CD4-positive, alpha-beta T cell treated with Interleukin-4 for 4 hours (primary cell): ENCODE measurements around the gene SHISA6.

ENCODE experiments used
- DNase-seq: peaks from one replicate; pipeline ENCODE4 v3.0.0-alpha.2; 2020

The SHISA6 gene

GRCh38 chr17:11240841-11241610, at the start of gene SHISA6:
TSS of gene SHISA6 (plus strand) at chr17:11241213.
- DNase-seq = no peak

DNA sequence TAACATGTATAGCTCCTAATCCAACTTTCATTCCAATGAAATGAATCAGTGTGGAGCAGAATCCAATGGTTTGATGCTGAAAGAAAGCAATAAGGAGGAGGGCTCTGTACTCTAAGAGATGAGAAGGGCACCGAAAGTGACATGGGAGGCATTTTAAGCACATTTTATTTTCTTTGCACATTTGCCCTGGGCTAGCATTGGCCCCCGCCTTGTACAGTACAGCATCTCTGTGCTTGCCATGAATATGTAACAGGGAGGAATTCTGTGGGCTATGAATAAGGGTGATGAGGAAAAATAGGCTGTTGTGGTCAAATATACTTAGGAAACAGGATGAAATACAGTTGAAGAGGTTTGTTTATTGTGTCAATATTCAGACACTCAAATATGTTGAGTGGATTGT, 45.2 kb upstream of the SHISA6 start:
- DNase-seq = no peak

DNA sequence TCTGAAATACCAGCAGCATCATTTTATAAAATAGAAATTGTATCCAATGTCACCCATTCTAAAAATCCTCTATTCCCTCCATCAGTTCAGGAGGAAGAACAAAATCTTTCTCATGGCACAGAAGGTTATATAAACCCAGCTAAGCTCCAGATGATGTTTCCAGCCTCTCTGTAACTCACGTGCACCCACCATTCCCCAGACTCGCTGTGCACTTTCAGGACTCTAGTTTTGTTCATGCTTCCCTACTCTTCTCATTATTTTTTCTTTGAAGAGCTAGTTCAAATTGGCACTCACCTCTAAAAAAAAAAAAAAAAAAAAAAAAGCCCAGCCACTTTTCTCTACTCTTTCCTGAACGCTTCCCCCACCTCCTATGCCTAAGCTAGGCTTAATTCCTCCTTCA, 36.0 kb upstream of the SHISA6 start:
- DNase-seq = no peak

GRCh38 chr17:11205659-11206058, 35.4 kb upstream of the SHISA6 start:
- DNase-seq = no peak

DNA sequence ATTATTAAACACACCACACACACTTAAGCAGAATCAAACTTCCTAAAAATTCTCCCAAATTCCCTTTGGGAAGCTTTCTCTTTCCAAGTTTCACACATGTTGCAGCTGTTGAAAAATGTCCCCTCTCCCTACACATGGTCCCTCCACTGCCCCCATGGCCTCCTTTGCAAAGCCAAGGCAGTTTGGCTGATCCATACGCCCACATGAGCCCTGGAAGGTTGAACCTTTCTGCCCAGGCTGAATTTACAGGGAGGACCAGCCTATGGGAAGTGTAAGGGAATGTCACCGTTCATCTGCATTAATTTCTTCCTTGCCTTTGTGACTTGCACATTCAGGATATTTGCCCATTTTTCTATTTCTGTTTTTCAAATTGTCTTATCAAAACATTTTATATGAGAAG, 31.1 kb upstream of the SHISA6 start:
- DNase-seq = no peak

DNA sequence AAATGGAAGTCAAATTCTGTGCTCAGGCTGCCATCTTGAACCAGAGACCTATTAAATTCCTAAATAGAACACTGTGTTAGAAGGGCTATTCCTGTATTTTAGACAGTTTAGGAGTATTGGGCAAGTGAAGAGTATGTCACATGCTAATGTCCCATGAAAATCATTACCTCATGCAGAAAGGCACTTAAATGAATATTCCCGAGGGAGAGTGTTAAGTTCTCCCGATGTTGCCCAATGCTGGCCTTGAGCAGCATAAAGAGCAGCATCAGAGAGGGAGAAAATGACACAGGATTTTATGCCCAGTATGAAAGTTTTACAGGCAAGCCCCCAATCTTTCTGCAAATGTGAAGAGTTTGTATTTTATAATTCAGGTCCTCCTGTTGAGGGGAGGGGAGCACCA, 28.2 kb upstream of the SHISA6 start:
- no peak for DNase-seq

DNA sequence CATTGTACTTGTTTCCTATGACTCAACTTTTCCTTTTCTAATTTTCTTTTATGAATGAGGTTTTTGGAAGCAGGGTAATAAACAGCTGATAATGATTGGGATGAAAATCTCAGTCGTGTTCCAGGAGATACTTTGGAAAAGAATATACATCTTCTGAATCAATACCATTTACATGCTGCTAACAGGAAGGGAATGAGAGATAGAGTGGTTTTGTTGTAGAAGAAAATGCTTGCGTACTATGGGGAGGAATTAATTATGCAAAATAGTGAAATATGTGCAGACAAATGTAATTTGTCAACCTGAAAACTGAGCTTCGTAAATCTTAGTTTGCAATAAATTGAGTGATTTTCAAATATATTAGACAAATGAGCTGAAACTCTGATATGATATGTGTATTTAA, 24.0 kb upstream of the SHISA6 start:
- DNase-seq = no peak

DNA sequence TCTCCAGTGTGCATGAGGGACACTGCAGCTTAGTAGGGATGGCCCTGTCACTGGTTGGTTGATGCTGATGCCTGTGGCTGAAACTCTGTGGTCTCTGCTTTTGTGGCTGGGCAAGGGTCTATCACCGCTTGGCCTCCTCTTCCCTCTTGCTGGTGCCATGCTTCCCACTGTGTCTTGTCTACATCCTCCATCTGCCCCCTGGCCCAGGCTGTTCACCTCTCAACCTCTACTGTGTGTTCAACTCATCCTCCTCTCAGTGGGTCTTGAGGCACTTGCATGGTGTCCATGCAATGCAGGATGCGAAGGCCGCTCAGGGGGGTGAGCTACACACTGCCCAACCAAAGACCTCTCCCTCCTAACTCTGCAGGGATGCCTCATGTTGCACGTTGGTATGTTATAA, 19.8 kb upstream of the SHISA6 start:
- DNase-seq = no peak

DNA sequence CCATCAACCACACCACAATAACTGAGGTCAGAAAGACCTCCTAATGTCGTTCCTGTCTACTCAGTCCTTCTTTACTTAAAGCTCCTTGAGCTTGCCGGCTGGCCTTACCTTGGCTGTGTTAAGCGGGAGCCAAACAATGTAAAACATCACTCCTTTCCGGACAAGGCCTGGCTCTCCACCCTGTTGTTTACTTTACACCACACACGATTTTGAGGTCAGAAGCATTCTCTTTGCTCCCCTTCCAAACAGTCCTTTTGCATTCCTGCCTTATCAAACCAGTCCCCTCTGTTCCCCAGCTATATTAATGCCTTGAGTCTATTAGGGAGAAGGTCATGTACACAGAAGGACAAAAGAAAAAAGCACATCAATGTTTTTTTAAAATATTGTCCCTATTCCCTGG, 19.3 kb upstream of the SHISA6 start:
- no peak for DNase-seq

GRCh38 chr17:11238705-11239104, 2.3 kb upstream of the SHISA6 start:
- DNase-seq = no peak

DNA sequence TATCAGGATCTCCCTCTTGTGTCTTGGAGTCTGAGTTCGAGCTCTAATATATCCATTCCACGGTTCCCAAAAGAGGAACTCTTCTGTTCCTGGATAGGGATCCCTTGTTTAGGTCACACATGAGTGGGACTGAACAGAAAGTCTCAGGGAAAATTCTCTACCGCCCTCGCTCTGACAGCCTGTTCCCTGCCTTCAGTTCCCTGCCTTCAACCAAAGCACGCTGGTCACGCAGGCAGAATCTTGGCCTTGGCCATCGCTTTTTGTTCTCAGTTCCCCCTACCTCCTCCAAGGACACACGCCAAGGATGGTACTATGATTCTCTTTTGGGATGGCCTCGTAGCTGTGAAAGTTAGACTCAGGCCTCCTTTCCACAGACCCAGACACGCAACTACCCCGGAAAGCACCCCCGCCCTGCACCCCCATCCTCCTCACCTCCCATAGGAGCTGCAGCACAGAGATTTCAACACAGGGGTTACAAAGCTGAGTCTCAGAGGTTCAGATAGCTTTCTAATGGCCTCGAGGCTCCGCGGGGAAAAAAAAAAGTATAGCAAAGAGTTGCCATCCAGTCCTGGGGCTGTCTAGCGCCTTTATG, 1.5 kb upstream of the SHISA6 start:
- no peak for DNase-seq

GRCh38 chr17:11240041-11240840, 772 bp upstream of the SHISA6 start:
- no peak for DNase-seq

DNA sequence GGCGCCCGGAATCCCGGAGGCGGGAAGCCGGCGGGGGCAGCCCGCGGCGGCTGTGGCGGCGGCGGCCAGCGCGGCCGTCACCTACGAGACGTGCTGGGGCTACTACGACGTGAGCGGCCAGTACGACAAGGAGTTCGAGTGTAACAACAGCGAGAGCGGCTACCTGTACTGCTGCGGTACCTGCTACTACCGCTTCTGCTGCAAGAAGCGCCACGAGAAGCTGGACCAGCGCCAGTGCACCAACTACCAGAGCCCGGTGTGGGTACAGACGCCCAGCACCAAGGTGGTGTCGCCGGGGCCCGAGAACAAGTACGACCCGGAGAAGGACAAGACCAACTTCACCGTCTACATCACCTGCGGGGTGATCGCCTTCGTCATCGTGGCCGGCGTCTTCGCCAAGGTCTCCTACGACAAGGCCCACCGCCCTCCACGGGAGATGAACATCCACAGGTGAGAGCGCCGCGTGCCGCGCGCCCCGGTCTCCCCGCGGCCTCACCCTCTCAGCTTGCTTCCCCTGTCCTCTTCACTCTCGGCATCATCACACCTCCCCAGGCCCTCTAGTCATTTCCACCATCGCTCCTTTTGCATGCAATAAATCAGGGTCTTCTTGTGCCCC, 706 bp downstream of the SHISA6 start:
- no peak for DNase-seq

GRCh38 chr17:11242411-11242810, 1.4 kb downstream of the SHISA6 start:
- DNase-seq = no peak

DNA sequence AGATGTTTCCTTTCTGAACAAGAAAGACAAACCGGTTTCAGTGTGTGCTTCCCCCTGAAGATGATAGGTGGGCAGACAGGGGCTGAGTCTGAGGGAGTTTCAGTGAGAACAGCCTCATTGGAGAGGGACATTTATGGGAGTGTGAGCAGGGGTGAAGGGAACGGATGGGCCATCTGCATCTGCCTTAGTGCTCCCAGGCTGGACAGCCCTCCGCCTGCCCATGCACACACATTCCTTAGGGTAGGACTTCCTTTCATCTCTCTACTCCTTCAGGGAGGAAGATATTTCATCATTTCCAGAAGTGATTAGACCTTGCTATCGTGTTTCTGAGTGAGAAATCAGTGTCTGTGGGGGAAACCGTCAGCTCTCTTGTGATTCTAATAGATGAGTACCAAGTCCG, 3.8 kb downstream of the SHISA6 start:
- no peak for DNase-seq

- no peak for DNase-seq
Measured at GRCh38 chr17:11245187-11245586, 4.2 kb downstream of the SHISA6 start.

DNA sequence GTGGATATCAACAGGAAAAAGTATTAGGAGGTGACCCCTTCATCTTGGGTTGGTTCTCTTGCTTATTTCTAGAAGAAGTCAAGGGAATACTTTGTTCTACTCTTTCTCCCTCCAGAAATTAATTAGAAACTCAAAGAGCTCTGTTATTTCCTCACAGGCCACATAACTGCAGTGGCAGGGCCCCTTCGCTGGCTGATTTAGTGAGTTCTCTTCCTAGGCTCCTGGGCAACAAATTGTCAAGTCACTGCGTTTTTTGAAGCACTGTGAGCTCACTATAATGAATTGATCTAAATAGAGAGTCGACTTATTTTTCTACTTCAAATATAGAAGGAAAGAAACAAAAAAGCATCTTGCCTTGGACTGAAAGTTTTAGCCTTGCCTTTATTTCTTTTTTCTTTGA, 4.8 kb downstream of the SHISA6 start:
- DNase-seq = no peak

GRCh38 chr17:11250161-11250560, 9.1 kb downstream of the SHISA6 start:
- no peak for DNase-seq

DNA sequence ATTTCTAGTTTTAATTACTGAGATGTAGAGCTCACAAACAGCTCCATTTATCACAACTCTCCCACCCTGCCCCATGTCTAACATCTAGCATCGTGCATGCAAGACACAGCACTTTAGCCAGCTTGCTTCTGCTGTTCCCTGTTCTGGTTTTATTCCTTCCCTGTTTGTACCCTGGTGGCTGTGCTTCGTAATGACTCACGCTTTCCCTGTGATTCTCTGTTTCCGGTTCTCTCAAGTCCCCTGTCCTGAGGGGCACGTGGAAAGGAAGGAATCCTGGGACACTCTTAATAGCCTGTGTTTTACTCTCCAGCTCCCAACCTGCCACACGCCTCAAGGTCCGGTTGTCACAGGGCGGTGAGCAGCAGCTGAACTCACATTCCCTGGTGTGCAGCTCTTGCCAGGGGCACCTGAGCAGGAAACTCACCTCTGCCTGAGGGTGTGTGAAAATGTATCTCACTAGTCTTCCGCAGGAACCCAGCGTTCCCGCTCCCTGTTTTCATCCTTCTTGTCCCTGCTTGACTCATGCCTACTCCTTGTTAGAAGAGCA, 10.6 kb downstream of the SHISA6 start:
- no peak for DNase-seq

DNA sequence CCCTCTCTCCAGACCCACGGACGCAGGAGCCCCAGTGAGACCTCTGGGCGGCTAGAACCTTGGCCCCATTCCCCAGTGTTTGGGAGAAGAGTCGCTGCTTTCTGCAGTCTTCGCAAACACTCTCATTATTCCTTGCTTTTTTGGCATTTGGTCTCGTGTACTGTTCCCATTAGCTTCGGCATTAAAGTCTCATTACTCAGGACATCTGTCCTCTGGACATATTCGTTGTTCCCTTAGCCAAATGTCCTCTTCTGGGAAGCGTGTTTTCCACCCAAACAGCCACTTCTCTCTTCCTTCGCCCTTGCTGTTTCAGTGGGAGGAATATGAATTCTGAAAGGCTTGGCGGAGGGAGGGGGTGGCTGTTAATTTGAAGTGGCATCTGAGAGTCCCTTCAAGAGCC, 11.1 kb downstream of the SHISA6 start:
- no peak for DNase-seq

GRCh38 chr17:11256877-11257276, 15.9 kb downstream of the SHISA6 start:
- DNase-seq = no peak

DNA sequence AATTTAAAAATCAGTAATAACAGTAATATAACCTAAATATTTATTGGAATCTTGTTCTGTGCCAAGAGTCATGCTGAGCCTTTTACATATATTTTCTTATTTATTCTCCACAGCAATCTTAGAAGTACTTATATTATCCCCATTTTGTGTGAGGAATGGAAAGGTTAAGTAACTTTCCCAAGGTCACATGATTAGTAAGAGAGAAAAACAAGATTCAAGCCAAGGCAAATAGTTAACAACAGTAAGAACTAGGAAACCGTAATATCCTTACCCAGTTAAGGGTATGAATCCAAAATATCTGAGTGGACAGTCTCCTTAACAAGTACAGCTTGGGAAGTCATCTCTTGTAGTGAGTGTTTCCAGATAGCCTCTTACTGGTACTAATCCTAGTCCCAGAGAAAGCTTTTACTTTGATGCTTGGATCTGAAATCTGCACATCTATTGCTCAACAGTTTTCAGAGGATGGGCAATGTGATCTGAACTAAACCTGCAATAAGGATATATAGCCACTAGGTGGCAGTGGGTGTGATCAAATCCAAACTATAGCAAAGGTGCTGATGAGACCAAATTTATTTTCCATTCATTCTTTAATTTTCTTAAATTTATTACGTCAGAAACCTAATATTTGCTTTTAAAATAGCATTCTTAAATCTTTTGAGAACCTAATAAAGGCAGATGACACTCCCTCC, 23.3 kb downstream of the SHISA6 start:
- DNase-seq = no peak
